ENCODE data around the gene AGXT2.

GRCh38 chr5:35081134-35081533 is 33.4 kb upstream of the AGXT2 start:
- TF ChIP-seq CTCF (conservative IDR thresholded peaks at IDR 0.05; ENCODE audit: low read depth, low read length): no peak
- no peak for TF ChIP-seq EZH2 (IDR thresholded peaks at IDR 0.05; ENCODE audit: low read length, unreplicated experiment)
